Heart left ventricle (tissue), 16 donors: ENCODE measurements around the gene VASN. TPM values are rescaled to one million over a fixed set of nuclear protein-coding genes. Genes with fewer than 3 reads are reported as not detected.

Experiments
- ATAC-seq, 4 donors: fragments of 200-7000 bp; cut with Tn5 transposase; one replicate each; pipeline ENCODE4 v1.9.1; 2020 to 2022; ENCODE audit warnings: moderate library complexity in 4 of 4, mild to moderate bottlenecking in 3 of 4, moderate number of reproducible peaks in 1 of 4
- DNase-seq, 5 donors: peaks; one replicate each; pipeline ENCODE4 v3.0.0-alpha.2; 2020
- H3K27ac ChIP-seq, 12 donors: fragments of 200-600 bp; sonication (generic) in 4 of 12; one replicate each; pipeline versions ENCODE4 v1.5.0 to v1.8.0; 2016 to 2022; ENCODE audit warnings: mild to moderate bottlenecking in 2 of 12
- H3K27me3 ChIP-seq, 9 donors: fragments of 200-600 bp; sonication (generic) in 2 of 9; one replicate each; pipeline versions ENCODE4 v1.5.1 to v1.8.0; 2016 to 2022; ENCODE audit warnings: mild to moderate bottlenecking in 3 of 9
- H3K36me3 ChIP-seq, 9 donors: fragments of 200-600 bp; sonication (generic) in 2 of 9; one replicate each; pipeline versions ENCODE4 v1.5.0 to v1.8.0; 2018 to 2022; ENCODE audit warnings: mild to moderate bottlenecking in 2 of 9
- H3K4me1 ChIP-seq, 12 donors: fragments of 200-600 bp; sonication (generic) in 4 of 12; one replicate each; pipeline versions ENCODE4 v1.5.0 to v1.8.0; 2016 to 2022; ENCODE audit warnings: mild to moderate bottlenecking in 3 of 12
- H3K4me3 ChIP-seq, 12 donors: fragments of 200-600 bp; sonication (generic) in 4 of 12; one replicate each; pipeline versions ENCODE4 v1.5.0 to v1.8.0; 2017 to 2022; ENCODE audit warnings: mild to moderate bottlenecking in 9 of 12, moderate library complexity in 4 of 12
- H3K9me3 ChIP-seq, 12 donors: fragments of 200-600 bp; sonication (generic) in 4 of 12; one replicate each; pipeline versions ENCODE4 v1.5.0 to v1.8.0; 2016 to 2022; ENCODE audit warnings: mild to moderate bottlenecking in 1 of 12
- CTCF ChIP-seq, 12 donors: fragments of 200-600 bp; sonication (generic) in 4 of 12; IDR thresholded peaks; one replicate each; pipeline versions ENCODE4 v1.5.0 to v1.8.0; 2018 to 2022; ENCODE audit warnings: antibody characterized with exemption in 12 of 12, mild to moderate bottlenecking in 5 of 12
- POLR2A ChIP-seq, 2 donors: fragments of 450-650 bp; IDR thresholded peaks; one replicate each; pipeline ENCODE4 v1.6.1; 2017; ENCODE audit warnings: antibody characterized with exemption in 2 of 2, mild to moderate bottlenecking in 2 of 2, moderate library complexity in 2 of 2
- WGBS, 4 donors: extraction: QIAGEN DNeasy Blood & Tissue Kit in 2 of 4; methylation state at CpG; one replicate each; pipeline versions ENCODE4 v1.1.5 to v1.1.7; 2013 to 2018; 5-methylcytosine and 5-hydroxymethylcytosine counted together
- intact Hi-C, 10 donors: fragments of 100-400 bp; cut with DNase I; formaldehyde crosslinking; loops; one replicate each; pipeline versions ENCODE4 v1.11.1 to v1.14.2; 2022
- polyA plus RNA-seq, 2 donors: library from polyadenylated mRNA; stranded (reverse); fragments of 200-250 nt; gene quantifications; one replicate each; pipeline ENCODE4 v1.2.3, GENCODE V29; 2013
- total RNA-seq, 9 donors: library from RNA; depleted of rRNA in 2 of 9; stranded (reverse); fragments of >200 nt in 2 of 9; fragmentation: NEBNext Ultra II Directional in 3 of 9; extraction: Animal tissue kit (Norgen Biotek cat#: 25700) in 3 of 9; gene quantifications; one replicate each; pipeline versions ENCODE4 v1.1.0 to v1.2.4, GENCODE V29; 2016 to 2023
- donor health status: ischemic (EF 13 %, LVEDD 7.1; RV severe dilation, severe dysfunction).
- donor health status: healthy with polysubstance abuse.
- donor health status: DM: no; HTN: yes; CAD: no.
- donor health status: DM: no; HTN: no; CAD: no.
- donor health status: ischemic (EF 25% LVEDD 6.9; RV normal size, moderate dysfunction).
- donor health status: ischemic (EF 25% LVEDD 5.7; RV mildly dilated, moderate dysfunction).
- donor health status: healthy.
- donor health status: DM: yes; HTN: yes; CAD: no.
- donor health status: ischemic (EF 35%, LVEDD 5.7; RV mildly dilated, moderate dysfunction).
- donor health status: nonischemic (EF 11% LVEDD 7.7; RV severe dilation, severe dysfunction).
- donor health status: DM: yes; HTN: yes; CAD: no.
- donor health status: PGD.
- donor health status: ischemic (EF 29% LVEDD 5.4; RV normal size, mild dysfunction).
- donor health status: nonischemic (EF 23%, LVEDD 6.1; RV moderate dilation, normal function).

Gene VASN
- total and polyA plus RNA-seq, 11 donors: 3.8 to 20.0 (median 6.2) TPM

GRCh38 chr16:4373356-4373908, 1.8 kb downstream of the VASN start:
- Histone ChIP-seq H3K4me3 (peak overlapping the region in 11 of 12 donors; percentile 34 to 86 (median 64)), H3K9me3 (no peaks in the 10 kb centered on the region), H3K4me1 (peaks cover 5 to 97% (median 73%) of the 10 kb centered on the region in 12 donors), H3K36me3 (peaks cover 0 to 4% (median 0%) of the 10 kb centered on the region in 9 donors), H3K27ac (peak overlapping the region; percentile 9 to 89 (median 78)), H3K27me3 (no peaks in the 10 kb centered on the region)
- TF ChIP-seq POLR2A (IDR thresholded peaks at IDR 0.05) (no peak), CTCF (IDR thresholded peaks at IDR 0.05) (no peak)
- ATAC-seq (no peak), DNase-seq (no peak)
- 40 to 49% (median 45%) methylated on average over 1 to 9 of the region's 9 CpGs for WGBS, 4 donors
- intact Hi-C loops: no loop called here

DNA sequence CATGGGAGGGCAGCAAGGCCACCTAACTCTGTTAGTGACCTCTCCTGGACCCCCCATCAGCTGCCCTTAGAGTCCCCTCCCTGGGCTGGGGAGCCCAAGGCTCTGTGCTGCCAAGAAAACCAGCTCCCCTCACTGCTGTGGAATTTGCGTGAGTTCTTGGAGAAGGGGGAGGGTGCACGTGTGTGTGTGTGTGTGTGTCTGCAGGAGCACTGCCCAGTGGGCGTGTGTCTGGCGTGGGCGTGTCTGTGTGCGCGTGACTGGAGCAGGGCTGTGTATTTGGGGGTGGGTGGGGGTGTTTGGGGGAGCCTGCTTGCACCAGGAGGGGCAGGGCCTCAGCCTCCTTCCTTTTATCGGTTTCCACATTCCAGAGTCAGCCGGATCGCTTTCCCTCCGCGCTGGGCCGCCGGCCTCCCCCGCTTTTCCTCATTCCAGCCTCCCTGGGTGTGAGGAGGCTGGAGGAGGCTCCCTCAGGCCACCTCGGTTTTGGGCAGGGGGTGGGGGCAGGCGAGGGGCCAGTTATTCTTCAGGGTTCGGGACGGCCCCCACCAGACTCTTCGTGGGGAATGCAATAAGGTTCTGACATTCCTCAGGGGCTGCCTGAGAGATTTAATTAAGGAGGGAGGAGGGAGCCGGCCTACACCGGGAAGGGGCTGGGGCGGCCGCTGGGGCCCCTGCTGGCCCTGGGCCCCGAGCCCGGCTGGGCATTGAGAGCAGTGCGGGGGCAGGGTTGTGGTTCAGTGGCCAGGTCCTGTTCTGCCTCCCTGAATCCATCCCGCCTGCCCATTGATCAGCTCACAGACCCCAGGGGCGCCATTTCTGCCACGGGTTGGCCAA, 2.5 kb downstream of the VASN start:
- ATAC-seq: peak in 1 of 4 donors; percentile 2
- peak; percentile 60 to 86 (median 72) for DNase-seq

DNA sequence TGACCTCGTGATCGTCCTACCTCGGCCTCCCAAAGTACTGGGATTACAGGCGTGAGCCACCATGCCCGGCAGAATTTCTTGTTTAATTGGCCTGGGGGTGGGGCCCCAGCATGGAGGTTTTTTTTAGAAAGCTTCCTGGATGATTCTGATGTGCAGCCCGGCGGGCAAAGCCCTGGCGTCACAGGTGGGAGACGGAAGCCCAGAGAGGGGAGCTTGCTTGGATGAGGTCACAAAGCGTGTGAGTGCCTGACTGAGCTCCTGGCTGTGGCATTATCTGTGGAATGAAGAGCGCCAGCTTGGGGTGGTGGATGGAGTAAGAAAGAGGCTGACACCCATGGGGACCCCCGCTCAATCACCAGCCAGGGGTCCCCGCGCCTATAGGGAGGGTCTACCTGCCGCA, 4.1 kb downstream of the VASN start:
- intact Hi-C loops: no loop called here
- TF ChIP-seq CTCF (IDR thresholded peaks at IDR 0.05): no peak
- no peak for TF ChIP-seq POLR2A (IDR thresholded peaks at IDR 0.05)
- Histone ChIP-seq H3K4me1 (peaks cover 5 to 88% (median 67%) of the 10 kb centered on the region in 12 donors), H3K4me3 (peak overlapping the region in 7 of 12 donors; percentile 16 to 86 (median 34)), H3K9me3 (no peaks in the 10 kb centered on the region), H3K36me3 (peaks cover 0 to 9% (median 0%) of the 10 kb centered on the region in 9 donors), H3K27ac (peak overlapping the region; percentile 31 to 89 (median 79)), H3K27me3 (no peaks in the 10 kb centered on the region)
- ATAC-seq (no peak), DNase-seq (peak in 1 of 5 donors; percentile 34)
- 73 to 82% (median 81%) methylated on average over 13 to 15 of the region's 15 CpGs for WGBS, 4 donors

More for the DNA sequence above, 2.5 kb downstream of the VASN start:
- Histone ChIP-seq H3K27me3 (no peaks in the 10 kb centered on the region), H3K4me3 (peak overlapping the region in 11 of 12 donors; percentile 34 to 86 (median 64)), H3K36me3 (peaks cover 0 to 4% (median 0%) of the 10 kb centered on the region in 9 donors), H3K4me1 (peaks cover 5 to 98% (median 71%) of the 10 kb centered on the region in 12 donors), H3K9me3 (no peaks in the 10 kb centered on the region), H3K27ac (peak overlapping the region; percentile 9 to 89 (median 78))
- intact Hi-C loops: no loop called here
- TF ChIP-seq POLR2A (IDR thresholded peaks at IDR 0.05) (no peak), CTCF (IDR thresholded peaks at IDR 0.05) (no peak)
- WGBS, 4 donors: 37 to 42% (median 41%) methylated on average over 18 to 30 of the region's 30 CpGs
